ENCODE results near the gene POR.

The POR gene

DNA sequence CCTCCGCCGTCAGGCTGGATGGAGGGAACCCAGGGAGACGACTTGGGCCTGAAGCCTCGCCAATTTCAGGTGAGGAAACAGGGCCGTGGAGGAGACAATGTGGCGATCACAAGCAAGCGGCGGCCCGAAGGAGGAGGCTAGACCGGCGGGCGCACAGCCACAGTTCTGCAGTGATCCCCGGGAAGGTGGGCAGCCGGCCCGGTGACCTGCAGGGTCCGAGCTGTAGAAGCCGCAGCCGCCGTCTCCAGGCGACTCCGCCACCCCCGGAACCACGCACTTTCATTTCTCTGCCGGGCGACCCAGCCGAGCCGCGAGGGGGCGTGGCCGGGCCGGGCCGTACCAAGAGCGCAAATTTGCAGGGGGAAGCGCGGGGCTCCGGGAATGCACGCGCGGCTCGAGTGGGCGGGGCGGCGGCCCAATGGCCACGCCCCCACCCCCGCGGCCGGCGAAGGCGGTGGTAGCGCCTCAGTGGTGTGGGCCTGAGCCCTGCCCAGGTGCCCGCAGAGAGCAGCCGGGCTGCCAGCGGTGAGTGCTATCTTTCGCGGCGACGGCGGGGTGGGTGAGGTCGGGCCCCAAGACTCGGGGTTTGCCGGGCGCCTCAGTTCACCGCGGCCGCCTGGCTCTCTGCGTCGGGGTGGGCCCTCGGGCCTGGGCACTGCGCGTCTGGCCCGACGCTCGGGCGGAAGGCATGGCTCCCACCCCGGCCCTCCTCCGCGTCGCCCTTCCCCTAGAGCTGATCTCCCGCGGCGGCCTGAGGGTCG lies at the start of gene POR:
Gene POR, plus strand, starts transcription at position 501 of the 761 bp plus-strand sequence. CDS start 38,847 bp downstream, outside the sequence.
- TF ChIP-seq, protein P1, sequence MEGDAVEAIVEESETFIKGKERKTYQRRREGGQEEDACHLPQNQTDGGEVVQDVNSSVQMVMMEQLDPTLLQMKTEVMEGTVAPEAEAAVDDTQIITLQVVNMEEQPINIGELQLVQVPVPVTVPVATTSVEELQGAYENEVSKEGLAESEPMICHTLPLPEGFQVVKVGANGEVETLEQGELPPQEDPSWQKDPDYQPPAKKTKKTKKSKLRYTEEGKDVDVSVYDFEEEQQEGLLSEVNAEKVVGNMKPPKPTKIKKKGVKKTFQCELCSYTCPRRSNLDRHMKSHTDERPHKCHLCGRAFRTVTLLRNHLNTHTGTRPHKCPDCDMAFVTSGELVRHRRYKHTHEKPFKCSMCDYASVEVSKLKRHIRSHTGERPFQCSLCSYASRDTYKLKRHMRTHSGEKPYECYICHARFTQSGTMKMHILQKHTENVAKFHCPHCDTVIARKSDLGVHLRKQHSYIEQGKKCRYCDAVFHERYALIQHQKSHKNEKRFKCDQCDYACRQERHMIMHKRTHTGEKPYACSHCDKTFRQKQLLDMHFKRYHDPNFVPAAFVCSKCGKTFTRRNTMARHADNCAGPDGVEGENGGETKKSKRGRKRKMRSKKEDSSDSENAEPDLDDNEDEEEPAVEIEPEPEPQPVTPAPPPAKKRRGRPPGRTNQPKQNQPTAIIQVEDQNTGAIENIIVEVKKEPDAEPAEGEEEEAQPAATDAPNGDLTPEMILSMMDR (conservative IDR thresholded peaks at IDR 0.05; ENCODE audit: control insufficient read depth, insufficient read depth, low read depth, low read length), result no peak
- peak; percentile 85 for DNase-seq (ENCODE audit: low read depth)
- H3K4me3 ChIP-seq (ENCODE audit: control insufficient read depth, low read depth, low read length), result peak within 1 kb of the TSS; percentile 92

DNA sequence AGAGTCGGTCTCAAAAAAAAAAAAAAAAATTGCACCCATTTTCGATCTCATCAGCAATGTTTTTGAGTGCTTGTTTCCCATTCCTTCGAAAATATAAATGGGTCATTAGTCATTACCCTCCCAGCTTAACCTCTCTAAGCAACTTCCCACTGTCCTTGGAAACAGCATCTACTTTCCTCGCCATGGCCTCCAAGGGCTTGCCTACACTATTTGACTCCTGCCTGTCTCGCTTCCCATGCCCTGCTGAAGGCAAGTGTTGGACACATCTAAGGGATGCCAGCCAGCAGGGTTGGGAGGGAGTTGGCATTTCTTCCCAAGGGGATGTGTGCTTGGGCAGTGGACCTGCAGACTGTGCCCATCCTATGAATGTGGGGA lies 48.9 kb upstream of the POR start:
- TF ChIP-seq, protein P1 (conservative IDR thresholded peaks at IDR 0.05; ENCODE audit: control insufficient read depth, insufficient read depth, low read depth, low read length), result no peak
- no peak overlapping the region for H3K4me3 ChIP-seq (ENCODE audit: control insufficient read depth, low read depth, low read length)
- DNase-seq (ENCODE audit: low read depth), result peak; percentile 58

DNA sequence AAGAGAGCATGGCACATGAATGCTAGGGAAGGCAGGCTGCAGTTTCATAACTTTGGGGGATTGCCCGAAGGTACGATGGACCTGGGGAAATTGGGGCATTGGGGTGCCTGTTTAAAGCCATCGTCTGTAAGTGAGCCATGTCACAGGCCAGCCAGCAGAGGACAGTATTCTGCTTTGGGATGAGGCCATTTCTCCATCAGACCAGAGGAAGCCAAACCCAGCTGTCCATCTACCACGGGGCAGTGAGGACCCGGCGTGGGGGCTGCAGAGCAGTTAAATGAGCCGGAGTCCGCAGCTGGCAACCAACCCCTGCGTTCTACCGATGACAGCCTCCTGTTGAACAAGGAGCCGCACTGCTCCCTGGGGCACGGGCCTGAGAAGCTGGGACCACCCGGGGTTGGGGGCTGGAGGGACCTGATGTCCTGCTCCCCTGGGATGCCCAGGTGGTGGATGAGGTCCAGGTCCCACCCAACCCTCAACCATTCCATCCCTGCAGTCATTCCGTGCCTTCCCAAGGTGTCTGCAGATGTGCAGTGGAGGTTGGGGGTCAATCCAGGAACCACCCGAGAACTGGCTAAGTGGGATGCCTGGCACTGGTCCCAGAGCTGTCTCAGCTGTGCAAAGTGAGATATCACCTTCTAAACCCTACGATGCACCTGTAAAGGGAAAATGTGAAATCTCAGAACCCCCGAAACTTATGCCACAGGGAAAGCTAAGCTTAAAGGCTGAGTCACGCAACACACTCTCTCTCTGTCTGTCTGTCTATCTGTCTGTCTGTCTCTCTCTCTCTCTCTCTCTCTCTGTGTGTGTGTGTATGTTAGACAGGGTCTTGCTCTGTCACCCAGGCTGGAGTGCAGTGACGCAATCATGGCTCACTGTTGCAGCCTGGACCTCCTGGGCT lies 48.2 kb upstream of the POR start:
- DNase-seq (ENCODE audit: low read depth), result peak; percentile 70
- no peak overlapping the region for H3K4me3 ChIP-seq (ENCODE audit: control insufficient read depth, low read depth, low read length)
- TF ChIP-seq, protein P1 (conservative IDR thresholded peaks at IDR 0.05; ENCODE audit: control insufficient read depth, insufficient read depth, low read depth, low read length), result peak; percentile 97

GRCh38 chr7:75867390-75867717 lies 47.6 kb upstream of the POR start:
- no peak for DNase-seq (ENCODE audit: low read depth)
- TF ChIP-seq, protein P1 (conservative IDR thresholded peaks at IDR 0.05; ENCODE audit: control insufficient read depth, insufficient read depth, low read depth, low read length), result no peak
- H3K4me3 ChIP-seq (ENCODE audit: control insufficient read depth, low read depth, low read length), result no peak overlapping the region

GRCh38 chr7:75868153-75868552 lies 46.8 kb upstream of the POR start:
- TF ChIP-seq, protein P1 (conservative IDR thresholded peaks at IDR 0.05; ENCODE audit: control insufficient read depth, insufficient read depth, low read depth, low read length), result no peak
- DNase-seq (ENCODE audit: low read depth), result no peak
- H3K4me3 ChIP-seq (ENCODE audit: control insufficient read depth, low read depth, low read length), result no peak overlapping the region

DNA sequence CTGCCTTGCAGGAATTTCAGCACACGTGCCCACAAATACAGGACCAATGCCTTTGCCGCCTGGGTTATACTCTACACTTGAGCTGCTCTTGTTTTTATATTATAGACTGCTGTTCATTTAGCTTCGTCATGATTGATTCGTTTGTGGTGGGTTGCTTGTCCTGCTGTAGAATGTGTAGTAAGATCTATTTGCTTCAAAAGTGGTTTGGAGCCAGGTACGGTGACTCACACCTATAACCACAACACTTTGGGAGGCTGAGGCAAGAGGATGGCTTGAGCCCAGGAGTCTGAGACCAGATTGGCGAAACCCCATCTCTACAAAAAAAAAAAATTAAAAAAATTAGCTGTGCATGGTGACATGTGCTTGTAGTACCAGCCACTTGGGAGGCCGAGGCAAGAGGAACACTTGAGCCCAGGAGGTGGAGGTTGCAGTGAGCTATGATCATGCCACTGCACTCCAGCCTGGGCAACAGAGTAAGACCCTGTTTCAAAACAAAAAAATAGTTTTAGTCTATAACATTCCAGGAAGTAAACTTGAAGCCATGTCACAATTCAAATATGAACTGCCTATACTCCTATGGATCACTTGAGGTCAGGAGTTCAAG lies 45.1 kb upstream of the POR start:
- no peak overlapping the region for H3K4me3 ChIP-seq (ENCODE audit: control insufficient read depth, low read depth, low read length)
- DNase-seq (ENCODE audit: low read depth), result peak; percentile 65
- TF ChIP-seq, protein P1 (conservative IDR thresholded peaks at IDR 0.05; ENCODE audit: control insufficient read depth, insufficient read depth, low read depth, low read length), result no peak

Data from fibroblast of mammary gland (primary cell).